Eye (tissue), 1 donor: ENCODE data around the gene YIPF6.
"Not testable (repeated sequence)": the region's sequence is repeated elsewhere in the genome, so short reads cannot be mapped to it uniquely, and the experiment has no call there.

Source experiments
- DNase-seq: peaks from one replicate; pipeline ENCODE4 v3.0.0-alpha.2; 2015

YIPF6 gene, protein sequence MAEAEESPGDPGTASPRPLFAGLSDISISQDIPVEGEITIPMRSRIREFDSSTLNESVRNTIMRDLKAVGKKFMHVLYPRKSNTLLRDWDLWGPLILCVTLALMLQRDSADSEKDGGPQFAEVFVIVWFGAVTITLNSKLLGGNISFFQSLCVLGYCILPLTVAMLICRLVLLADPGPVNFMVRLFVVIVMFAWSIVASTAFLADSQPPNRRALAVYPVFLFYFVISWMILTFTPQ

GRCh38 chrX:68498508-68499379 lies at the start of gene YIPF6:
Gene YIPF6, plus strand, starts transcription at chrX:68499051. Its CDS starts 16 bp downstream, at chrX:68499067.
- DNase-seq: peak; percentile 88

GRCh38 chrX:68451720-68452119 lies 47.1 kb upstream of the YIPF6 start:
- DNase-seq: no peak

- no peak for DNase-seq
These were observed 44.2 kb upstream of the YIPF6 start for GRCh38 chrX:68454476-68455150.

- DNase-seq: no peak
These were observed 43.7 kb upstream of the YIPF6 start for GRCh38 chrX:68455151-68455510.

DNA sequence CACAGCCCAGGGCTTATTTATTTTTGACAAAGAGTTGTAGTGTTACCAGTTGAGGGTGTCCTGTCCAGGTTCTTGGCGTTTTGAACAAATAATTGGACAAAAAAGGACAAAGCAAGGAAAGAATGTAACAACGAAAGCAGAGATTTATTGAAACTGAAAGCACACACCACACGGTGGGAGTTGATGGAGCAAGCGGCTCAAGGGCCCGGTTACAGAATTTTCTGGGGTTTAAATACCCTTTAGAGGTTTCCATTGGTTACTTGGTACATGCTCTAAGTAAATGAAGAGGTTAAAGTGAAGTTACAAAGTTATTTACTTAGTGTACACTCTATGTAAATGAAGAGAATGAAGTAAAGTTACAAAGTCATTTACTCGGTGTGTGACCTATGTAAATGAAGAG lies 37.8 kb upstream of the YIPF6 start:
- no peak for DNase-seq

DNA sequence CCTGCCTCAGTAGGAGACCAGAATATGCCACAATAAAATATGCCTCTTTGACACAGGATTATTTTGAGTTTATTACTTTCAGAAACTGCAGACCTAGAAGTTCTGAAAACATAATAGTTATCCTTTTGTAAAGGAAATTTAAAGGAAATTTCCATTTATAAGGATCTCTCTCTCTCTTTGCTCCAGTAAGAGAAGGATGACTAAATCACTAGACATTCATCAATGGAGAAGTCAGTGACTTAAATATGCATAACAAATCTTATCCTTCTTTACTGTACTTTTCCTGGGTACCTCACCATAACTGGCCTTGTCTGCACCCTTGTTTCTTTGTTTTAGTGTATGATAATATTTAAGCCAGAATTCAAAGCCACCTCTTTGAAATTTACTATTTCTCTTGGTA lies 37.3 kb upstream of the YIPF6 start:
- no peak for DNase-seq

GRCh38 chrX:68462197-68462596 lies 36.7 kb upstream of the YIPF6 start:
- no peak for DNase-seq

- peak; percentile 67 for DNase-seq
These were observed 36.2 kb upstream of the YIPF6 start for GRCh38 chrX:68462653-68463052.

GRCh38 chrX:68463880-68464279 lies 35.0 kb upstream of the YIPF6 start:
- DNase-seq: no peak

DNA sequence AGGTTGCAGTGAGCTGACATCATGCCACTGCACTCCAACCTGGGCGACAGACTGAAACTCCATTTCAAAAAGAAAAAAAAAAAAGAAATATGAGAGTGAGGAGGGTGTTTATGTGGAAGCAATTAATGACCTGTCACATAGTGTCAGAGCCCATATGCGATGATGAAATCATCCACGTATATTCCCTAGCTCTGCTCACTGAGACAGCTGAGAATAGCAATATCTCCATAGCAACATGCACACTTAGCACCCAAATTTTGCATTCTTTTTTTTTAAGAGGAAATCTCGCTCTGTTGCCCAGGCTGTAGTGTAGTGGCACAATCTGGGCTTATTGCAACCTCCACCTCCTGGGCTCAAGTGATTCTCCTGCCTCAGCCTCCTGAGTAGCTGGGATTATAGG lies 34.1 kb upstream of the YIPF6 start:
- DNase-seq: no peak

DNA sequence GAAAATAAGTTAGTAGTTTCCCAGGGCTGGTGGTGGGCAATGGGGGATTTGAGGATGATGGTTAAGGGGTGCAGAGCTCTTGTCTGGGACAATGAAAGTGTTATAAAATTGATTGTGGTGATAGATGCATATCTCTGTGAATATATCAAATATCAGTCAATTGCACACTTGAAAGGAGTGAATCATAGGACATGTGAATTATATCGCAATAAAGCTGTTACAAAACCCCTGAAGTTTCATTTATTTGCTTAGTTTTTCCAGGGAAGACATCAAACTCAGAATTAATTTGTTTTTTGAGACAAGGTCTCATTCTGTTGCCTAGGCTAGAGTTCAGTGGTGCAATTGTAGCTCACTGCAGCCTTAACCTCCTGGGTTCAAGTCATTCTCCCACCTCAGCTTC lies 17.9 kb upstream of the YIPF6 start:
- no peak for DNase-seq

DNA sequence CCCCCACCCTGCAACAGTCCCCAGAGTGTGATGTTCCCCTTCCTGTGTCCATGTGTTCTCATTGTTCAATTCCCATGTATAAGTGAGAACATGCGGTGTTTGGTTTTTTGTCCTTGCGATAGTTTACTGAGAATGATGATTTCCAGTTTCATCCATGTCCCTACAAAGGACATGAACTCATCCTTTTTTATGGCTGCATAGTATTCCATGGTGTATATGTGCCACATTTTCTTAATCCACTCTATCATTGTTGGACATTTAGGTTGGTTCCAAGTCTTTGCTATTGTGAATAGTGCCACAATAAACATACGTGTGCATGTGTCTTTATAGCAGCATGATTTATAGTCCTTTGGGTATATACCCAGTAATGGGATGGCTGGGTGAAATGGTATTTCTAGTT lies 12.7 kb upstream of the YIPF6 start:
- not testable (repeated sequence) for DNase-seq

DNA sequence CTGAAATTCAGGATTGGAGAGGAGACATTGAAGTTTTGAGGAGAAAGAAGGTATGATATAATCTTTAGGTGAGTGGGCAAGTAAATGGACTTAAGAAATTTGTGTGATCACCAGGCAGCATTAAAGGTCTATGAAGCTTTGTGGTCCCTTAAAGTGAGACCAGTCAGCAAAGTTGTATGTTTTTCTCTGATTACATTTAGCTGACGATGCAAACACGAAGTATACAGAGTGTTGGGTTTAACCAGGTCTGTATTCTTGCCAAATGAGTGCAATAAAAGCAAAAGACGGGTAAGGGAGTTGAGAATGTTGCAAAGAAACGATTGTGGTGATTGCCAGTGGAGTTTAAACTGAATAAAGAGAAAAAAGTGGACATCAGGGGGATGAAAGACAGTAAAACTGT lies 11.6 kb upstream of the YIPF6 start:
- DNase-seq: no peak

DNA sequence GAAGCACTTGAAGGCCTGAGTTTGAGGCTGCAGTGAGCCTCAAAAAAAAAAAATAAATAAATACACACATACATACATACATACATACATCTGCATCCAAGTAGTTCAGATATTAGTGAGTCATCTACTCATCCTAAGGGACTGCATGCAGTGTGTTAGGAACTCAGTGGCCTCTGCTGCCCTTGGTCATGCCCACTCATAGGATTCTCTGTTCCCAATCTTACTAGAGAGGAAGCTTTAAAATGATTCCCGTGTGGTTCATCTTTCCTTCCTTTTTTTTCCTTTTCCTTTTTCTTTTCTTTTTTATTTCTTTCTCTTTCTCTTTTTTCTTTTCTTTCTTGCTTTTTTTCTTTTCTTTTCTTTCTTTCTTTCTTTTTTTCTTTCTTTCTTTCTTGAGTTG lies 10.9 kb upstream of the YIPF6 start:
- no peak for DNase-seq

GRCh38 chrX:68488657-68489056 lies 10.2 kb upstream of the YIPF6 start:
- DNase-seq: no peak

GRCh38 chrX:68490644-68491043 lies 8.2 kb upstream of the YIPF6 start:
- peak; percentile 17 for DNase-seq

- no peak for DNase-seq
These were observed 6.3 kb upstream of the YIPF6 start for GRCh38 chrX:68492583-68492982.

DNA sequence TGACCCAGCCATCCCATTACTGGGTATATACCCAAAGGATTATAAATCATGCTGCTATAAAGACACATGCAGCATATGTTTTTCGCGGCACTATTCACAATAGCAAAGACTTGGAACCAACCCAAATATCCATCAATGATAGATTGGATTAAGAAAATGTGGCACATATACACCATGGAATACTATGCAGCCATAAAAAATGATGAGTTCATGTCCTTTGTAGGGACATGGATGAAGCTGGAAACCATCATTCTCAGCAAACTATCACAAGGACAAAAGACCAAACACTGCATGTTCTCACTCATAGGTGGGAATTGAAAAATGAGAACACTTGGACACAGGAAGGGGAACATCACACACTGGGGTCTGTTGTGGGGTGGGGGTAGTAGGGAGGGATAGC lies 5.1 kb upstream of the YIPF6 start:
- not testable (repeated sequence) for DNase-seq

- no peak for DNase-seq
These were observed 775 bp upstream of the YIPF6 start for GRCh38 chrX:68498044-68498507.

GRCh38 chrX:68499543-68500504 lies 973 bp downstream of the YIPF6 start:
- no peak for DNase-seq

GRCh38 chrX:68503836-68504636 lies 5.2 kb downstream of the YIPF6 start:
- no peak for DNase-seq

- no peak for DNase-seq
These were observed 7.8 kb downstream of the YIPF6 start for GRCh38 chrX:68506649-68507048.
